HepG2 (cell line): Measurements from ENCODE around the gene OSCP1. TPM values are rescaled to one million over a fixed set of nuclear protein-coding genes. Genes with fewer than 3 reads are reported as not detected.

Experiments
- BRCA1 ChIP-seq: sonication (generic); formaldehyde crosslinking; IDR thresholded peaks from 2 replicates; pipeline ENCODE4 v1.4.0; 2020; ENCODE audit warnings: missing genetic modification reagents
- CENPBD1 ChIP-seq: sonication (generic); formaldehyde crosslinking; IDR thresholded peaks from 2 replicates; pipeline ENCODE4 v1.8.0; 2022; ENCODE audit warnings: missing genetic modification reagents, low read depth, mild to moderate bottlenecking, borderline replicate concordance
- ELF3 ChIP-seq: IDR thresholded peaks from 2 replicates; pipeline ENCODE4 v1.6.1; 2016; ENCODE audit warnings: missing genetic modification reagents, missing compliant biosample characterization
- GTF3A ChIP-seq: sonication (generic); formaldehyde crosslinking; conservative IDR thresholded peaks from 2 replicates; pipeline ENCODE4 v1.4.0; 2020; ENCODE audit warnings: mild to moderate bottlenecking, missing genetic modification reagents
- KAT7 ChIP-seq: IDR thresholded peaks from 2 replicates; pipeline ENCODE4 v1.6.1; 2018; ENCODE audit warnings: borderline replicate concordance, missing compliant biosample characterization
- MEF2D ChIP-seq: sonication (generic); formaldehyde crosslinking; IDR thresholded peaks from 2 replicates; pipeline ENCODE4 v1.5.1; 2020; ENCODE audit warnings: mild to moderate bottlenecking, missing genetic modification reagents
- MXD3 ChIP-seq: IDR thresholded peaks from 2 replicates; pipeline ENCODE4 v1.6.1; 2016; ENCODE audit warnings: mild to moderate bottlenecking, missing biosample characterization, missing genetic modification reagents
- MXI1 ChIP-seq: IDR thresholded peaks from 3 replicates; pipeline ENCODE4 v1.6.1; 2012; ENCODE audit warnings: low read depth, low read length, inconsistent platforms, borderline replicate concordance
- NFE2L2 ChIP-seq: fragments of 150-350 bp; IDR thresholded peaks from 2 replicates; pipeline ENCODE4 v1.6.1; 2014; ENCODE audit warnings: low read length
- PRPF4 ChIP-seq: fragments of 200-400 bp; formaldehyde crosslinking; IDR thresholded peaks from 2 replicates; pipeline ENCODE4 v1.6.1; 2016; ENCODE audit warnings: low read length, low read depth; ENCODE audit not compliant: poor library complexity, severe bottlenecking
- SKI ChIP-seq: fragments of 450-650 bp; IDR thresholded peaks from one replicate; pipeline ENCODE4 v1.6.1; 2018; ENCODE audit warnings: mild to moderate bottlenecking; ENCODE audit not compliant: partially characterized antibody
- SOX6 ChIP-seq, 2 experiments: fragments of 450-650 bp in 1 of 2; sonication (generic) in 1 of 2; formaldehyde crosslinking in 1 of 2; IDR thresholded peaks; 2 replicates each; pipeline versions ENCODE4 v1.4.0 to v1.6.1; 2017 to 2020; ENCODE audit warnings: antibody characterized with exemption in 1 of 2, mild to moderate bottlenecking in 1 of 2, missing genetic modification reagents in 1 of 2
- SP4 ChIP-seq: sonication (generic); formaldehyde crosslinking; IDR thresholded peaks from 2 replicates; pipeline ENCODE4 v1.8.1; 2023; ENCODE audit warnings: mild to moderate bottlenecking, missing genetic modification reagents
- YEATS2 ChIP-seq: sonication (generic); formaldehyde crosslinking; IDR thresholded peaks from 2 replicates; pipeline ENCODE4 v1.4.0; 2020; ENCODE audit warnings: missing genetic modification reagents, borderline replicate concordance
- ZBTB14 ChIP-seq: sonication (generic); formaldehyde crosslinking; IDR thresholded peaks from 2 replicates; pipeline ENCODE4 v1.4.0; 2020; ENCODE audit warnings: missing genetic modification reagents
- ZFP36L1 ChIP-seq: sonication (generic); formaldehyde crosslinking; IDR thresholded peaks from 2 replicates; pipeline ENCODE4 v1.8.0; 2022; ENCODE audit warnings: mild to moderate bottlenecking, missing genetic modification reagents, moderate library complexity
- ZGPAT ChIP-seq: IDR thresholded peaks from 2 replicates; pipeline ENCODE4 v1.6.1; 2016; ENCODE audit warnings: mild to moderate bottlenecking
- ZNF18 ChIP-seq: sonication (generic); formaldehyde crosslinking; IDR thresholded peaks from 2 replicates; pipeline ENCODE4 v1.8.0; 2022; ENCODE audit warnings: mild to moderate bottlenecking, missing genetic modification reagents; ENCODE audit not compliant: insufficient replicate concordance
- ZNF296 ChIP-seq: sonication (generic); formaldehyde crosslinking; conservative IDR thresholded peaks from 2 replicates; pipeline ENCODE4 v1.5.0; 2020; ENCODE audit warnings: mild to moderate bottlenecking, missing genetic modification reagents
- ZNF317 ChIP-seq: sonication (generic); formaldehyde crosslinking; IDR thresholded peaks from 2 replicates; pipeline ENCODE4 v1.5.0; 2020; ENCODE audit warnings: mild to moderate bottlenecking, missing genetic modification reagents
- ZNF530 ChIP-seq: sonication (generic); formaldehyde crosslinking; IDR thresholded peaks from 2 replicates; pipeline ENCODE4 v1.5.0; 2020; ENCODE audit warnings: low read depth, mild to moderate bottlenecking, missing genetic modification reagents
- ZNF558 ChIP-seq: sonication (generic); formaldehyde crosslinking; IDR thresholded peaks from 2 replicates; pipeline ENCODE4 v1.9.0; 2022; ENCODE audit warnings: mild to moderate bottlenecking, missing genetic modification reagents, borderline replicate concordance
- ZNF564 ChIP-seq: sonication (generic); formaldehyde crosslinking; IDR thresholded peaks from 2 replicates; pipeline ENCODE4 v1.8.1; 2023; ENCODE audit warnings: mild to moderate bottlenecking, missing genetic modification reagents
- ZNF776 ChIP-seq: sonication (generic); formaldehyde crosslinking; IDR thresholded peaks from 2 replicates; pipeline ENCODE4 v1.4.0; 2020; ENCODE audit warnings: mild to moderate bottlenecking, missing genetic modification reagents
- ZSCAN21 ChIP-seq: sonication (generic); formaldehyde crosslinking; IDR thresholded peaks from 2 replicates; pipeline ENCODE4 v1.8.0; 2022; ENCODE audit warnings: mild to moderate bottlenecking, missing genetic modification reagents, moderate library complexity, borderline replicate concordance
- polyA plus RNA-seq, 8 experiments: library from polyadenylated mRNA; depleted of rRNA in 3 of 8; stranded (reverse) in 7 of 8; unstranded in 1 of 8; fragments of >200 nt; fragmentation: Illumina TruSeq in 4 of 8; extraction: Trizol in 4 of 8; gene quantifications; 2 replicates each; pipeline versions ENCODE4 v1.2.1 to v1.2.3, GENCODE V29; 2011 to 2016; ENCODE audit warnings: low read depth in 4 of 8, missing spikeins in 1 of 8, mixed read lengths in 1 of 8; ENCODE audit not compliant: insufficient read depth in 1 of 8
- total RNA-seq, 5 experiments: library from RNA; depleted of rRNA; stranded (reverse); fragments of >200 nt; fragmentation: Illumina TruSeq; extraction: Trizol; gene quantifications; 2 replicates each; pipeline ENCODE4 v1.2.3, GENCODE V29; 2016; ENCODE audit warnings: low read depth in 1 of 5

OSCP1 gene
- total and polyA plus RNA-seq, 2 of the 13 experiments (the other 11 are each of a cell fraction or from before 2014, with no cell fraction given), result 0.60 to 0.84 TPM

GRCh38 chr1:36400825-36401601 is 49.2 kb downstream of the OSCP1 start (continued):
- TF ChIP-seq ZGPAT (CRISPR knock-in tag), result peak; percentile 90
- TF ChIP-seq ZSCAN21, result no peak
- TF ChIP-seq BRCA1 (CRISPR knock-in tag), result no peak
- TF ChIP-seq ZNF530 (CRISPR knock-in tag), result no peak
- TF ChIP-seq ZNF18 (CRISPR knock-in tag), result peak; percentile 53
- TF ChIP-seq NFE2L2, result no peak
- no peak for TF ChIP-seq ZBTB14
- 0 out of 2 replicates have a peak, but pooled peaks have one; percentile 28 for TF ChIP-seq KAT7 (CRISPR knock-in tag)
- TF ChIP-seq ELF3 (CRISPR knock-in tag), result peak; percentile 83
- TF ChIP-seq CENPBD1, result no peak
- TF ChIP-seq GTF3A (CRISPR knock-in tag), result no peak
- no peak for TF ChIP-seq SOX6 (IDR thresholded peaks at IDR 0.05)
- TF ChIP-seq SOX6 (CRISPR knock-in tag; IDR thresholded peaks at IDR 0.05), result peak; percentile 75
- peak; percentile 77 for TF ChIP-seq SKI
- no peak for TF ChIP-seq ZNF776 (CRISPR knock-in tag)
- peak; percentile 92; the same call in 2 of the 3 replicates for TF ChIP-seq MXI1
- peak; percentile 88 for TF ChIP-seq ZNF317 (CRISPR knock-in tag)
- peak; percentile 74; the same call in 1 of the 2 replicates for TF ChIP-seq MEF2D (CRISPR knock-in tag)
- 0 out of 2 replicates have a peak, but pooled peaks have one; percentile 56 for TF ChIP-seq ZNF296 (CRISPR knock-in tag)
- TF ChIP-seq YEATS2 (CRISPR knock-in tag), result peak; percentile 89; the same call in 1 of the 2 replicates
- peak; percentile 47; the same call in 1 of the 2 replicates for TF ChIP-seq MXD3 (CRISPR knock-in tag)
- TF ChIP-seq SP4 (CRISPR knock-in tag), result peak; percentile 66
- TF ChIP-seq ZNF558 (CRISPR knock-in tag), result peak; percentile 51; the same call in 1 of the 2 replicates
- TF ChIP-seq PRPF4, result no peak
- 0 out of 2 replicates have a peak, but pooled peaks have one; percentile 30 for TF ChIP-seq ZFP36L1
- TF ChIP-seq ZNF564, result 0 out of 2 replicates have a peak, but pooled peaks have one; percentile 53
